Measurements from ENCODE around the gene TLE4. TPM values are rescaled to one million over a fixed set of nuclear protein-coding genes. Genes with fewer than 3 reads are reported as not detected.
A peak's percentile ranks its signal among the peaks of the same experiment; 100 is the strongest.

TLE4 gene
- total and polyA plus RNA-seq, 4 experiments from 2014 or later: 27.9 to 101 (median 72.2) TPM

DNA sequence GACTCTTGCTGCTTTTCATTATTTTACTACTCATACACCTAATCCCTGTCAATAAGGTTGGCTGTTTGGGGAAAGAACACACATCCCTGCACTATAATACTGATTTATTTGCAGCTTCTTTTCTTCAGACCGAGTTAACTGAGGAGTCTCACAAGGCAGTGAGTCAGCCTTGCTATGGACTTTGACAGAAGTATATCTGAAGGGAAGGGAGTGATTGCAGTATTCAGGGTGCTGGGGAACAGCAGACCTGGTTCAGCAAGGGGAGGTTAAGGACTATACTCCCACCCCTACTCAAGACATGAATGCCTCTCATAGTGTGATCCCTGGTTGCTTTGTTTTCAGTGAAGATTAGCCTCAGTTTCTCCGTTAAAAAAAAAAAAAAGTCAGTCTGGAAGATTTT lies 99.8 kb downstream of the TLE4 start:
- H3K36me3 ChIP-seq (ENCODE audit: insufficient read depth, low read length): no peaks in the 10 kb centered on the region
- H3K27me3 ChIP-seq (ENCODE audit: insufficient read depth, low read length): no peaks in the 10 kb centered on the region
- intact Hi-C loops (cut with micrococcal nuclease): no loop called here
- no peak overlapping the region for H3K27ac ChIP-seq (ENCODE audit: low read depth, low read length)
- ChIA-PET POLR2A (ENCODE audit: partially characterized antibody) (interaction anchor here (1.7 kb wide), 1 partner anchor 100 kb away, joined by 4 read pairs; the partner anchor contains the start of gene TLE4), CTCF (ENCODE audit: partially characterized antibody) (interaction anchor here (0.7 kb wide), 1 partner anchor 66 kb away, joined by 3 read pairs; no protein-coding TSS in a partner anchor)
- no peaks in the 10 kb centered on the region for H3K9me3 Mint-ChIP-seq
- peaks cover 21% of the 10 kb centered on the region for H3K4me1 ChIP-seq (ENCODE audit: insufficient read depth, low read length)
- no peak overlapping the region for H3K4me3 ChIP-seq (ENCODE audit: low read length in 2 of 2)
- peaks cover 44 to 71% (median 59%) of the 10 kb centered on the region in 4 donors for H3K4me1 Mint-ChIP-seq
- no peak for DNase-seq
- peak overlapping the region in 2 of 7 donors; percentile 53 to 68 for H3K27ac Mint-ChIP-seq
- H3K36me3 Mint-ChIP-seq: peaks cover 35 to 43% of the 10 kb centered on the region in 2 donors
- H3K27me3 Mint-ChIP-seq: no peaks in the 10 kb centered on the region
- H3K4me3 Mint-ChIP-seq: peak overlapping the region in 3 of 8 donors; percentile 26 to 31 (median 30)
- H3K9me3 ChIP-seq (ENCODE audit: control insufficient read depth in 1 of 2, low read length in 2 of 2): no peaks in the 10 kb centered on the region

- Histone ChIP-seq H3K36me3 (ENCODE audit: insufficient read depth, low read length) (no peaks in the 10 kb centered on the region), H3K4me1 (ENCODE audit: insufficient read depth, low read length) (peaks cover 21% of the 10 kb centered on the region), H3K27ac (ENCODE audit: low read depth, low read length) (no peak overlapping the region), H3K27me3 (ENCODE audit: insufficient read depth, low read length) (no peaks in the 10 kb centered on the region), H3K9me3 (ENCODE audit: control insufficient read depth in 1 of 2, low read length in 2 of 2) (no peaks in the 10 kb centered on the region), H3K4me3 (ENCODE audit: low read length in 2 of 2) (no peak overlapping the region)
- H3K36me3 Mint-ChIP-seq: peaks cover 41 to 46% of the 10 kb centered on the region in 2 donors
- no peak overlapping the region for H3K4me3 Mint-ChIP-seq
- no peaks in the 10 kb centered on the region for H3K27me3 Mint-ChIP-seq
- intact Hi-C loops (cut with micrococcal nuclease): no loop called here
- ChIA-PET POLR2A (ENCODE audit: partially characterized antibody) (no interaction called here), CTCF (ENCODE audit: partially characterized antibody) (no interaction called here)
- H3K9me3 Mint-ChIP-seq: no peaks in the 10 kb centered on the region
- no peak for DNase-seq
- peak overlapping the region in 1 of 7 donors; percentile 30 for H3K27ac Mint-ChIP-seq
- peaks cover 49 to 71% (median 58%) of the 10 kb centered on the region in 4 donors for H3K4me1 Mint-ChIP-seq
Observed at GRCh38 chr9:79672236-79672635, 100.5 kb downstream of the TLE4 start.

- no peaks in the 10 kb centered on the region for H3K36me3 ChIP-seq (ENCODE audit: insufficient read depth, low read length)
- intact Hi-C loops (cut with micrococcal nuclease): no loop called here
- no peaks in the 10 kb centered on the region for H3K9me3 ChIP-seq (ENCODE audit: control insufficient read depth in 1 of 2, low read length in 2 of 2)
- H3K27me3 Mint-ChIP-seq: no peaks in the 10 kb centered on the region
- peak overlapping the region in 2 of 8 donors; percentile 25 to 36 for H3K4me3 Mint-ChIP-seq
- POLR2A ChIA-PET (ENCODE audit: partially characterized antibody): no interaction called here
- CTCF ChIA-PET (ENCODE audit: partially characterized antibody): no interaction called here
- peaks cover 21% of the 10 kb centered on the region for H3K4me1 ChIP-seq (ENCODE audit: insufficient read depth, low read length)
- H3K27ac ChIP-seq (ENCODE audit: low read depth, low read length): no peak overlapping the region
- H3K27me3 ChIP-seq (ENCODE audit: insufficient read depth, low read length): no peaks in the 10 kb centered on the region
- H3K36me3 Mint-ChIP-seq: peaks cover 38 to 42% of the 10 kb centered on the region in 2 donors
- DNase-seq: no peak
- no peaks in the 10 kb centered on the region for H3K9me3 Mint-ChIP-seq
- H3K4me3 ChIP-seq (ENCODE audit: low read length in 2 of 2): no peak overlapping the region
- H3K27ac Mint-ChIP-seq: peak overlapping the region in 2 of 7 donors; percentile 44 to 53
- peaks cover 49 to 66% (median 56%) of the 10 kb centered on the region in 4 donors for H3K4me1 Mint-ChIP-seq
Observed at GRCh38 chr9:79672891-79673290, 101.1 kb downstream of the TLE4 start.

GRCh38 chr9:79673614-79674013 lies 101.8 kb downstream of the TLE4 start:
- ChIA-PET CTCF (ENCODE audit: partially characterized antibody) (no interaction called here), POLR2A (ENCODE audit: partially characterized antibody) (no interaction called here)
- no peak for DNase-seq
- Histone ChIP-seq H3K9me3 (ENCODE audit: control insufficient read depth in 1 of 2, low read length in 2 of 2) (no peaks in the 10 kb centered on the region), H3K4me3 (ENCODE audit: low read length in 2 of 2) (no peak overlapping the region), H3K27me3 (ENCODE audit: insufficient read depth, low read length) (no peaks in the 10 kb centered on the region), H3K36me3 (ENCODE audit: insufficient read depth, low read length) (no peaks in the 10 kb centered on the region), H3K27ac (ENCODE audit: low read depth, low read length) (no peak overlapping the region), H3K4me1 (ENCODE audit: insufficient read depth, low read length) (peaks cover 21% of the 10 kb centered on the region)
- peaks cover 45 to 61% (median 53%) of the 10 kb centered on the region in 4 donors for H3K4me1 Mint-ChIP-seq
- H3K27ac Mint-ChIP-seq: peak overlapping the region in 4 of 7 donors; percentile 5 to 72 (median 29)
- H3K27me3 Mint-ChIP-seq: no peaks in the 10 kb centered on the region
- H3K9me3 Mint-ChIP-seq: peaks cover 0 to 2% (median 0%) of the 10 kb centered on the region in 8 donors
- peak overlapping the region in 5 of 8 donors; percentile 13 to 71 (median 32) for H3K4me3 Mint-ChIP-seq
- intact Hi-C loops (cut with micrococcal nuclease): no loop called here
- H3K36me3 Mint-ChIP-seq: peaks cover 35 to 38% of the 10 kb centered on the region in 2 donors

- Mint-ChIP-seq H3K27ac (peak overlapping the region in 3 of 7 donors; percentile 7 to 72 (median 51)), H3K4me1 (peaks cover 41 to 56% (median 49%) of the 10 kb centered on the region in 4 donors)
Observed at GRCh38 chr9:79674052-79674777, 102.5 kb downstream of the TLE4 start.

GRCh38 chr9:79681576-79681975 lies 109.8 kb downstream of the TLE4 start:
- H3K27me3 ChIP-seq (ENCODE audit: insufficient read depth, low read length): no peaks in the 10 kb centered on the region
- Mint-ChIP-seq H3K4me3 (no peak overlapping the region), H3K27ac (peak overlapping the region in 2 of 7 donors; percentile 37 to 86), H3K36me3 (peaks cover 11 to 20% of the 10 kb centered on the region in 2 donors), H3K4me1 (peaks cover 18 to 44% (median 34%) of the 10 kb centered on the region in 4 donors), H3K9me3 (peaks cover 0 to 4% (median 0%) of the 10 kb centered on the region in 8 donors), H3K27me3 (no peaks in the 10 kb centered on the region)
- no peaks in the 10 kb centered on the region for H3K36me3 ChIP-seq (ENCODE audit: insufficient read depth, low read length)
- H3K9me3 ChIP-seq (ENCODE audit: control insufficient read depth in 1 of 2, low read length in 2 of 2): no peaks in the 10 kb centered on the region
- ChIA-PET CTCF (ENCODE audit: partially characterized antibody) (no interaction called here), POLR2A (ENCODE audit: partially characterized antibody) (interaction anchor here (0.9 kb wide), 2 partner anchors 57 to 110 kb away, joined by 4 to 5 read pairs; partner anchors contain the start of gene TLE4)
- no peak for DNase-seq
- no peak overlapping the region for H3K27ac ChIP-seq (ENCODE audit: low read depth, low read length)
- peaks cover 5% of the 10 kb centered on the region for H3K4me1 ChIP-seq (ENCODE audit: insufficient read depth, low read length)
- H3K4me3 ChIP-seq (ENCODE audit: low read length in 2 of 2): no peak overlapping the region
- intact Hi-C loops (cut with micrococcal nuclease): no loop called here

More at GRCh38 chr9:79674052-79674777, 102.5 kb downstream of the TLE4 start:
- Histone ChIP-seq H3K4me3 (ENCODE audit: low read length in 2 of 2) (no peak overlapping the region), H3K27ac (ENCODE audit: low read depth, low read length) (no peak overlapping the region), H3K27me3 (ENCODE audit: insufficient read depth, low read length) (no peaks in the 10 kb centered on the region), H3K4me1 (ENCODE audit: insufficient read depth, low read length) (peaks cover 21% of the 10 kb centered on the region), H3K9me3 (ENCODE audit: control insufficient read depth in 1 of 2, low read length in 2 of 2) (no peaks in the 10 kb centered on the region), H3K36me3 (ENCODE audit: insufficient read depth, low read length) (no peaks in the 10 kb centered on the region)
- Mint-ChIP-seq H3K9me3 (peaks cover 0 to 4% (median 0%) of the 10 kb centered on the region in 8 donors), H3K36me3 (peaks cover 33 to 38% of the 10 kb centered on the region in 2 donors), H3K27me3 (no peaks in the 10 kb centered on the region), H3K4me3 (peak overlapping the region in 5 of 8 donors; percentile 13 to 71 (median 32))
- intact Hi-C loops (cut with micrococcal nuclease): no loop called here
- POLR2A ChIA-PET (ENCODE audit: partially characterized antibody): interaction anchor here (0.8 kb wide), 1 partner anchor 102 kb away, joined by 5 read pairs; the partner anchor contains the start of gene TLE4
- no peak for DNase-seq
- CTCF ChIA-PET (ENCODE audit: partially characterized antibody): no interaction called here

DNA sequence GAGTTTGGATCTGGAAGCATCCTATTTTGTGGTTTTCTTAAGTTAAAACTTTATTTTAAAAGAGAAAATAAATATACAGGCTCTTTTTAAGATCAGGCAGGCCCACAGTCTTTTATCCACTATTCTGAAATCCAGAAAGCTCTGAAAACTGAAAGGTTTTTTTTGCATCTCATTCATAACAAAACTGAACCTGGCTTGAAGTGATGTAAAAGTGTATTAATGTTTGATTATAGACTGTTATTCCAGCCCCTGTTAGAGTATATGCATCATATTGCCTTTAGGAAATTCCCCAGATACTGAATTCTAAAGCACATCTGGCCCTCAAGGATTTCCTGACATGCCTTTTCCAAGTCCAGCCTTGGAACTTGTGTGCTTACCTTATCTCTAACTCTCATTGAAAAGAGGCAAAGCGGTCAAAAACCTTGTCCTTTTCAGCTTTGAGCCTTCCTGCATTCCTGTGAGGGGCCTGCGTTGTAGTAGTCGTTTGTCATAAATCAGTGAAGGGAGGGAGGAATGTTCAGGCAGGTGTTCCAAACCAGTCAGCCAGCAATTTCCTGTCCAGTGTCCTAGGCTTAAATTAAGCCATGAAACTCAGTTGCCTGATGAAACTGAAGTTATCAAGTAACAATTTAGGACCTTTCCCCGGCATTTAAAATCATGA lies 110.4 kb downstream of the TLE4 start:
- Histone ChIP-seq H3K36me3 (ENCODE audit: insufficient read depth, low read length) (no peaks in the 10 kb centered on the region), H3K9me3 (ENCODE audit: control insufficient read depth in 1 of 2, low read length in 2 of 2) (no peaks in the 10 kb centered on the region), H3K27ac (ENCODE audit: low read depth, low read length) (no peak overlapping the region), H3K4me3 (ENCODE audit: low read length in 2 of 2) (no peak overlapping the region), H3K27me3 (ENCODE audit: insufficient read depth, low read length) (no peaks in the 10 kb centered on the region), H3K4me1 (ENCODE audit: insufficient read depth, low read length) (peaks cover 11% of the 10 kb centered on the region)
- Mint-ChIP-seq H3K27ac (no peak overlapping the region), H3K27me3 (no peaks in the 10 kb centered on the region), H3K36me3 (peaks cover 8 to 19% of the 10 kb centered on the region in 2 donors), H3K9me3 (peaks cover 0 to 4% (median 0%) of the 10 kb centered on the region in 8 donors), H3K4me3 (no peak overlapping the region), H3K4me1 (peaks cover 24 to 51% (median 38%) of the 10 kb centered on the region in 4 donors)
- CTCF ChIA-PET (ENCODE audit: partially characterized antibody): no interaction called here
- POLR2A ChIA-PET (ENCODE audit: partially characterized antibody): no interaction called here
- intact Hi-C loops (cut with micrococcal nuclease): no loop called here
- DNase-seq: no peak
